Suprapubic skin (tissue), 4 donors: Measurements from ENCODE around the gene HIGD2B.
"Not testable (repeated sequence)": the region's sequence is repeated elsewhere in the genome, so short reads cannot be mapped to it uniquely, and the experiment has no call there.

Source experiments
- CTCF ChIP-seq, 2 donors: fragments of 200-600 bp in 1 of 2; fragments of 450-650 bp in 1 of 2; sonication (generic) in 1 of 2; IDR thresholded peaks; one replicate each; pipeline ENCODE4 v1.5.1; 2016 to 2019; ENCODE audit warnings: antibody characterized with exemption in 2 of 2, mild to moderate bottlenecking in 1 of 2, moderate library complexity in 1 of 2
- EP300 ChIP-seq: sonication (generic); formaldehyde crosslinking; IDR thresholded peaks from one replicate; pipeline ENCODE4 v1.6.1; 2017; ENCODE audit warnings: antibody characterized with exemption
- POLR2AphosphoS5 ChIP-seq, 3 donors: sonication (generic); formaldehyde crosslinking; IDR thresholded peaks; one replicate each; pipeline ENCODE4 v1.6.1; 2017; ENCODE audit warnings: antibody characterized with exemption in 3 of 3

- not testable (repeated sequence) for TF ChIP-seq CTCF (IDR thresholded peaks at IDR 0.05); EP300; POLR2AphosphoS5 (IDR thresholded peaks at IDR 0.05)
Measured at GRCh38 chr15:72636519-72637282, 49.3 kb downstream of the HIGD2B start.
